BJ (cell line): ENCODE results near the gene AP4S1. TPM values are rescaled to one million over a fixed set of nuclear protein-coding genes. Genes with fewer than 3 reads are reported as not detected.

Experiments
- CTCF ChIA-PET: fragments of 350-600 bp; formaldehyde crosslinking; extraction: SDS; loops from one replicate; lab custom pipeline; 2021; ENCODE audit warnings: antibody characterized with exemption, inconsistent platforms; lab: Yijun Ruan, JAX
- POLR2A ChIA-PET: fragments of 300-600 bp; sonication (Branson Sonifier 250); formaldehyde crosslinking; extraction: SDS; loops from one replicate; lab custom pipeline; 2021; ENCODE audit warnings: antibody characterized with exemption; lab: Charles Lee
- DNase-seq: peaks from one replicate; pipeline ENCODE4 v3.0.0-alpha.2; 2011; ENCODE audit warnings: low read depth
- H3K27me3 ChIP-seq: 2 replicates; pipeline ENCODE4 v1.6.0; 2011; ENCODE audit warnings: low read length; ENCODE audit not compliant: control insufficient read depth, insufficient read depth
- H3K36me3 ChIP-seq: 2 replicates; pipeline ENCODE4 v1.5.1; 2011; ENCODE audit warnings: low read length; ENCODE audit not compliant: control insufficient read depth, insufficient read depth
- H3K4me3 ChIP-seq: 2 replicates; pipeline ENCODE4 v1.5.1; 2011; ENCODE audit warnings: low read depth, mild to moderate bottlenecking, control low read depth, low read length
- polyA plus RNA-seq: library from polyadenylated mRNA; depleted of rRNA; stranded (reverse); fragments of >200 nt; gene quantifications from 2 replicates; pipeline ENCODE4 v1.2.3, GENCODE V29; 2011
- TF ChIP-seq, protein P1 (sequence below): IDR thresholded peaks from 2 replicates; pipeline ENCODE4 v1.5.1; 2011; ENCODE audit warnings: low read depth, mild to moderate bottlenecking, control low read depth, inconsistent platforms, low read length, moderate library complexity; ENCODE audit not compliant: insufficient read depth

AP4S1 gene
- polyA plus RNA-seq, 1 experiment, result 2.5 TPM

DNA sequence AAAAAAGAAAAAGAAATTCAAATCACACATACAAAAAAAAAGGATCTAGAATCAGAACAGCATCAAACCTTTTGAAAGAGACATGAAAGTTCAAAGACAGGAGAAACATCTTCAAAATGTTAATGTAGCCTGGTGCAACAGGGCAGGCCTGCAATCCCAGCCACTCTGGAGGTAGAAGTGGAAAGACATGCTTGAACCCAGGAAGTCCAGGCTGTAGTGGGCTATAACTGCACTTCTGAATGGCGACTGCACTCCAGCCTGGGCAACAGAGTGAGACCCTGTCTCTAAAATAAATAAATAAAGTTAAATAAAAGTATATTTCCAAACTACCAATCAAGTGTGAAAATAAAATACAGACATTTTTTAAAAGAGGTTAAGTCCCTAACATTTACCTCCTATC lies 18.7 kb upstream of the AP4S1 start:
- no peak for DNase-seq
- CTCF ChIA-PET, result no interaction called here
- POLR2A ChIA-PET, result no interaction called here
- Histone ChIP-seq H3K4me3 (no peak overlapping the region), H3K36me3 (no peaks in the 10 kb centered on the region), H3K27me3 (no peaks in the 10 kb centered on the region)
- TF ChIP-seq, protein P1, sequence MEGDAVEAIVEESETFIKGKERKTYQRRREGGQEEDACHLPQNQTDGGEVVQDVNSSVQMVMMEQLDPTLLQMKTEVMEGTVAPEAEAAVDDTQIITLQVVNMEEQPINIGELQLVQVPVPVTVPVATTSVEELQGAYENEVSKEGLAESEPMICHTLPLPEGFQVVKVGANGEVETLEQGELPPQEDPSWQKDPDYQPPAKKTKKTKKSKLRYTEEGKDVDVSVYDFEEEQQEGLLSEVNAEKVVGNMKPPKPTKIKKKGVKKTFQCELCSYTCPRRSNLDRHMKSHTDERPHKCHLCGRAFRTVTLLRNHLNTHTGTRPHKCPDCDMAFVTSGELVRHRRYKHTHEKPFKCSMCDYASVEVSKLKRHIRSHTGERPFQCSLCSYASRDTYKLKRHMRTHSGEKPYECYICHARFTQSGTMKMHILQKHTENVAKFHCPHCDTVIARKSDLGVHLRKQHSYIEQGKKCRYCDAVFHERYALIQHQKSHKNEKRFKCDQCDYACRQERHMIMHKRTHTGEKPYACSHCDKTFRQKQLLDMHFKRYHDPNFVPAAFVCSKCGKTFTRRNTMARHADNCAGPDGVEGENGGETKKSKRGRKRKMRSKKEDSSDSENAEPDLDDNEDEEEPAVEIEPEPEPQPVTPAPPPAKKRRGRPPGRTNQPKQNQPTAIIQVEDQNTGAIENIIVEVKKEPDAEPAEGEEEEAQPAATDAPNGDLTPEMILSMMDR, result no peak

DNA sequence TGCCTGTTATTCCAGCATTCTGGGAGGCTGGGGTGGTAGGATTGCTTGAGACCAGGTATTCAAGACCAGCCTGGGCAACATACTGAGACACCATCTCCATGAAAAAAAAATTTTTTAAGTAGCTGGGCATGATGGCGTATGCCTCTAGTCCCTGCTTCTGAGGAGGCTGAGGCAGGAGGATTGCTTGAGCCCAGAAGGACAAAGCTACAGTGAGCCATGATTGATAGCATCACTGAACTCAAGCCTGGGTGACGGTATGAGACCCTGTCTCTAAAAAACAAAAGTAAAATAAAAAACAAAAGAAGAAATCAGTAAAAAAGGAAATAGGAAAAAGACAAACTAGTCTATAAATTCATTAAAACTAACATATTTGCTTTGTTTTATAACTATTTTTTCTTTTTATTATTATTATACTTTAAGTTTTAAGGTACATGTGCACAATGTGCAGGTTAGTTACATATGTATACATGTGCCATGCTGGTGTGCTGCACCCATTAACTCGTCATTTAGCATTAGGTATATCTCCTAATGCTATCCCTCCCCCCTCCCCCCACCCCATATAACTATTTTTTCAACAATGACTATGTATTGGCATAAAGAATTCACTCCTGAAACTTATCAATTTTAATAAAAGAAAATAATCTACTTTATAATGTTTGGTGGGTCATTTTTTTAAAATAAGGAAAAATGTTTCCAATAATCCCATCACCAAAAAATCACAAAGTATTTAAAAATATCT lies 15.4 kb upstream of the AP4S1 start:
- H3K36me3 ChIP-seq, result no peaks in the 10 kb centered on the region
- POLR2A ChIA-PET, result no interaction called here
- TF ChIP-seq, protein P1, result no peak
- DNase-seq, result no peak
- H3K4me3 ChIP-seq, result no peak overlapping the region
- H3K27me3 ChIP-seq, result no peaks in the 10 kb centered on the region
- CTCF ChIA-PET, result no interaction called here

DNA sequence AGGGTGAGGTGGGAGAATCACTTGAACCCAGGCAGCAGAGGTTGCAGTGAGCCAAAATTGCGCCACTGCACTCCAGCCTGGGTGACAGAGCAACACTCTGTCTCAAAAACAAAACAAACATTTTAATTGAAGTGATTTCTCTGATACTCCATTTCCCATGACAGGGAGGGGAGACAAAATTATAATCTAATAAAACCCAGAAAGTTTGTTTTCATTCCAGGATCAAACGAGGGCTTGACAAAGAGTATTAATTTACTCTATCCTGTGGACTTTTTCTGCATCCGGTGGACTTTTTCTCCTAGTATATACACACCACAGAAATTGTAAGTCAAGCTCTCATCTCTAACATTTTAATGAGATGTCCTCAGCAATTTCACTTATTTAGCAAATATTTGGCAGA lies 14.5 kb upstream of the AP4S1 start:
- POLR2A ChIA-PET, result no interaction called here
- CTCF ChIA-PET, result no interaction called here
- TF ChIP-seq, protein P1, result no peak
- H3K4me3 ChIP-seq, result no peak overlapping the region
- no peaks in the 10 kb centered on the region for H3K36me3 ChIP-seq
- no peak for DNase-seq
- no peaks in the 10 kb centered on the region for H3K27me3 ChIP-seq

DNA sequence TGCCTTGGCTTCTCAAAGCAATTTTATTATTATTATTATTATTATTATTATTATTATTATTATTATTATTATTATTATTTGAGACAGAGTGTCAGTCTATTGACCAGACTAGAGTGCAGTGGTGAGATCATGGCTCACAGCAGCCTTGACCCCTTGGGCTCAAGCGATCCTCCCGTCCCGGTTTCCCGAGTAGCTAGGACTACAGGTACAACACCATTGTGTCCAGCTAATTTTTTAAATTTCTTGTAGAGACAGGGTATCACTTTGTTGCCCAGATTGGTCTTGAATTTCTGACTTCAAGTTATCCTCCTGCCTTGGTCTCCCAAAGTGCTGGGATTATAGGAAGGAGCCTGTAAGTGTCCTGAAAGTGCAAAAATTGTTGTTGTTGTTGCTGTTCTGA lies 11.6 kb upstream of the AP4S1 start:
- DNase-seq, result no peak
- no peak overlapping the region for H3K4me3 ChIP-seq
- ChIA-PET POLR2A (no interaction called here), CTCF (no interaction called here)
- TF ChIP-seq, protein P1, result no peak
- no peaks in the 10 kb centered on the region for H3K27me3 ChIP-seq
- peaks cover 3% of the 10 kb centered on the region; the same call in 1 of the 2 replicates for H3K36me3 ChIP-seq

DNA sequence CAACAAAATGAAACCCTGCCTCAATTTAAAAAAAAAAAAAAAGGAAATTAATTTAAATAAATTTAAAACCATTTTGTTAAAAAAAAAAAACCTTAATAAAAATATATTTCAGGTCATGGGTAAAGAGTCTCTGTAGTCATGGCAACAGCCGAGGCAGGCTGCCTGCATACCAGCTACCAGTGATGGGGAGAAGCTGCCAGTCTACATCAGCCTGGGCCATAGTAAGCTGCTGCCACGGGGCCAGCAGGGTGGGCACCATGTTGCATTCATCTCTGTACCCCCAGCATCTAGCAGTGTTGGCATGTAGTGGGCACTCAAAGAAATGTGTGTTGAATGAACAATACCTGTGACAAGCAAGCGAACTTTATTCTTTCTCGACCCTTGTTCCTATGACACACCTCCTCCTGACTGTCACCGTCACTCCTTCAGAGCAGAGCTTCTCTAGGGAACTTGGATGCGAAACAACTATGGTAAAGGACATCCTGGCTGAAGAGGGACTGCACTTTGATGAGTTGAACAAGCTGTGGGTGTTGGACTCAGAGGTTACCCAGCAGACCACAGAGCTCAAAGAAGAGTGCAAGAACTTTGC lies 7.3 kb upstream of the AP4S1 start:
- ChIA-PET POLR2A (no interaction called here), CTCF (no interaction called here)
- TF ChIP-seq, protein P1, result no peak
- no peak for DNase-seq
- H3K4me3 ChIP-seq, result no peak overlapping the region
- no peaks in the 10 kb centered on the region for H3K27me3 ChIP-seq
- peaks cover 3% of the 10 kb centered on the region; the same call in 1 of the 2 replicates for H3K36me3 ChIP-seq
